Stimulated activated CD4-positive, alpha-beta T cell treated with anti-CD3 and anti-CD28 coated beads, Interleukin-15, amount 100 ng/mL, for 48 hours (primary cell): ENCODE measurements around the gene ANO6.

ENCODE experiments used
- DNase-seq, 2 donors: peaks; one replicate each; pipeline ENCODE4 v3.0.0-alpha.2; 2020; ENCODE audit warnings: low read depth in 2 of 2

ANO6 gene

GRCh38 chr12:45276154-45276755 lies 60.4 kb downstream of the ANO6 start:
- no peak for DNase-seq

GRCh38 chr12:45278447-45278846 lies 62.6 kb downstream of the ANO6 start:
- no peak for DNase-seq

GRCh38 chr12:45279931-45280830 lies 64.3 kb downstream of the ANO6 start:
- DNase-seq = no peak

GRCh38 chr12:45281994-45282393 lies 66.1 kb downstream of the ANO6 start:
- DNase-seq = no peak

- no peak for DNase-seq
Observed at GRCh38 chr12:45282411-45282810, 66.5 kb downstream of the ANO6 start.

- no peak for DNase-seq
Observed at GRCh38 chr12:45284096-45284901, 68.4 kb downstream of the ANO6 start.

GRCh38 chr12:45285717-45286116 lies 69.8 kb downstream of the ANO6 start:
- DNase-seq = no peak

- no peak for DNase-seq
Observed at GRCh38 chr12:45286621-45287020, 70.7 kb downstream of the ANO6 start.

GRCh38 chr12:45289245-45290215 lies 73.6 kb downstream of the ANO6 start:
- DNase-seq = no peak

GRCh38 chr12:45290216-45290605 lies 74.3 kb downstream of the ANO6 start:
- no peak for DNase-seq

- DNase-seq = no peak
Observed at GRCh38 chr12:45291518-45291917, 75.6 kb downstream of the ANO6 start.

GRCh38 chr12:45292486-45293195 lies 76.7 kb downstream of the ANO6 start:
- no peak for DNase-seq

- no peak for DNase-seq
Observed at GRCh38 chr12:45294906-45295305, 79.0 kb downstream of the ANO6 start.

- no peak for DNase-seq
Observed at GRCh38 chr12:45296046-45296586, 80.2 kb downstream of the ANO6 start.

- DNase-seq = no peak
Observed at GRCh38 chr12:45298047-45298446, 82.2 kb downstream of the ANO6 start.

GRCh38 chr12:45298721-45299692 lies 83.1 kb downstream of the ANO6 start:
- DNase-seq = no peak

- DNase-seq = no peak
Observed at GRCh38 chr12:45302621-45303369, 86.9 kb downstream of the ANO6 start.

GRCh38 chr12:45303945-45304344 lies 88.0 kb downstream of the ANO6 start:
- no peak for DNase-seq
